ENCODE results near the gene ANKRD11.
"Not testable (repeated sequence)": the region's sequence is repeated elsewhere in the genome, so short reads cannot be mapped to it uniquely, and the experiment has no call there.

Gene ANKRD11

GRCh38 chr16:89246903-89247733 lies 243.2 kb downstream of the ANKRD11 start:
- Histone ChIP-seq H3K36me3 (ENCODE audit: low read length) (no peaks in the 10 kb centered on the region), H3K9me3 (ENCODE audit: insufficient read depth, low read length) (no peaks in the 10 kb centered on the region), H3K79me2 (ENCODE audit: insufficient read depth, low read length) (no peaks in the 10 kb centered on the region), H3F3A (ENCODE audit: insufficient read depth) (no peaks in the 10 kb centered on the region), H3K9ac (ENCODE audit: low read length) (no peak overlapping the region), H2AFZ (ENCODE audit: low read depth, low read length, severe bottlenecking) (no peak overlapping the region), H3K9me2 (replicated peaks; ENCODE audit: insufficient read depth, low read length) (no peaks in the 10 kb centered on the region), H3K27me3 (ENCODE audit: low read length) (no peaks in the 10 kb centered on the region), H3K4me2 (ENCODE audit: low read depth, low read length, poor library complexity, severe bottlenecking) (no peak overlapping the region), H3K4me3 (ENCODE audit: insufficient read depth, low read length, poor library complexity, severe bottlenecking) (no peak overlapping the region), H3K27ac (ENCODE audit: low read depth, low read length) (no peak overlapping the region), H4K20me1 (ENCODE audit: low read depth, low read length) (no peaks in the 10 kb centered on the region)
- no peak for TF ChIP-seq EZH2phosphoT487 (conservative IDR thresholded peaks at IDR 0.05; ENCODE audit: low read length)
- no peak for TF ChIP-seq CTCF (IDR thresholded peaks at IDR 0.05; ENCODE audit: insufficient read depth, low read length, poor library complexity, severe bottlenecking)

GRCh38 chr16:89246383-89246902 lies 243.9 kb downstream of the ANKRD11 start:
- no peak overlapping the region for H3K4me3 ChIP-seq (ENCODE audit: insufficient read depth, low read length, poor library complexity, severe bottlenecking)
- H3F3A ChIP-seq (ENCODE audit: insufficient read depth) = no peaks in the 10 kb centered on the region
- no peaks in the 10 kb centered on the region for H3K36me3 ChIP-seq (ENCODE audit: low read length)
- H3K79me2 ChIP-seq (ENCODE audit: insufficient read depth, low read length) = no peaks in the 10 kb centered on the region; the same call in 1 of the 2 replicates
- TF ChIP-seq EZH2phosphoT487 (conservative IDR thresholded peaks at IDR 0.05; ENCODE audit: low read length) = no peak
- no peak for TF ChIP-seq CTCF (IDR thresholded peaks at IDR 0.05; ENCODE audit: insufficient read depth, low read length, poor library complexity, severe bottlenecking)
- no peak overlapping the region for H3K4me2 ChIP-seq (ENCODE audit: low read depth, low read length, poor library complexity, severe bottlenecking)
- no peak overlapping the region for H2AFZ ChIP-seq (ENCODE audit: low read depth, low read length, severe bottlenecking)
- H4K20me1 ChIP-seq (ENCODE audit: low read depth, low read length) = no peaks in the 10 kb centered on the region
- no peak overlapping the region for H3K9ac ChIP-seq (ENCODE audit: low read length)
- no peak overlapping the region for H3K27ac ChIP-seq (ENCODE audit: low read depth, low read length)
- no peaks in the 10 kb centered on the region for H3K27me3 ChIP-seq (ENCODE audit: low read length)
- H3K9me3 ChIP-seq (ENCODE audit: insufficient read depth, low read length) = no peaks in the 10 kb centered on the region
- H3K9me2 ChIP-seq (replicated peaks; ENCODE audit: insufficient read depth, low read length) = no peaks in the 10 kb centered on the region

GRCh38 chr16:89244754-89245153 lies 245.6 kb downstream of the ANKRD11 start:
- H3K27ac ChIP-seq (ENCODE audit: low read depth, low read length) = no peak overlapping the region
- H3K4me3 ChIP-seq (ENCODE audit: insufficient read depth, low read length, poor library complexity, severe bottlenecking) = no peak overlapping the region
- no peaks in the 10 kb centered on the region; the same call in 1 of the 2 replicates for H3K79me2 ChIP-seq (ENCODE audit: insufficient read depth, low read length)
- no peak overlapping the region for H2AFZ ChIP-seq (ENCODE audit: low read depth, low read length, severe bottlenecking)
- no peaks in the 10 kb centered on the region for H3K27me3 ChIP-seq (ENCODE audit: low read length)
- H4K20me1 ChIP-seq (ENCODE audit: low read depth, low read length) = no peaks in the 10 kb centered on the region
- no peaks in the 10 kb centered on the region; the same call in 1 of the 2 replicates for H3F3A ChIP-seq (ENCODE audit: insufficient read depth)
- H3K9me3 ChIP-seq (ENCODE audit: insufficient read depth, low read length) = no peaks in the 10 kb centered on the region
- H3K4me2 ChIP-seq (ENCODE audit: low read depth, low read length, poor library complexity, severe bottlenecking) = no peak overlapping the region
- H3K9ac ChIP-seq (ENCODE audit: low read length) = no peak overlapping the region
- no peaks in the 10 kb centered on the region for H3K9me2 ChIP-seq (replicated peaks; ENCODE audit: insufficient read depth, low read length)
- TF ChIP-seq EZH2phosphoT487 (conservative IDR thresholded peaks at IDR 0.05; ENCODE audit: low read length) (no peak), CTCF (IDR thresholded peaks at IDR 0.05; ENCODE audit: insufficient read depth, low read length, poor library complexity, severe bottlenecking) (no peak)
- H3K36me3 ChIP-seq (ENCODE audit: low read length) = no peaks in the 10 kb centered on the region

GRCh38 chr16:89244264-89244663 lies 246.1 kb downstream of the ANKRD11 start:
- H3K27ac ChIP-seq (ENCODE audit: low read depth, low read length); H3K9ac ChIP-seq (ENCODE audit: low read length): not testable (repeated sequence)

More at GRCh38 chr16:89244264-89244663, 246.1 kb downstream of the ANKRD11 start:
- not testable (repeated sequence) for H3K27me3 ChIP-seq (ENCODE audit: low read length); H3K9me2 ChIP-seq (replicated peaks; ENCODE audit: insufficient read depth, low read length); H3K79me2 ChIP-seq (ENCODE audit: insufficient read depth, low read length); H3K9me3 ChIP-seq (ENCODE audit: insufficient read depth, low read length); H3K4me2 ChIP-seq (ENCODE audit: low read depth, low read length, poor library complexity, severe bottlenecking); H3F3A ChIP-seq (ENCODE audit: insufficient read depth); H4K20me1 ChIP-seq (ENCODE audit: low read depth, low read length); H2AFZ ChIP-seq (ENCODE audit: low read depth, low read length, severe bottlenecking); H3K4me3 ChIP-seq (ENCODE audit: insufficient read depth, low read length, poor library complexity, severe bottlenecking); H3K36me3 ChIP-seq (ENCODE audit: low read length)

Measured in SU-DHL-6 (cell line).